WI38 (cell line): ENCODE data around the gene C18orf32.
"Not testable (repeated sequence)": the region's sequence is repeated elsewhere in the genome, so short reads cannot be mapped to it uniquely, and the experiment has no call there.

Experiments used
- H3K4me3 ChIP-seq: 2 replicates; pipeline ENCODE4 v1.5.1; 2011; ENCODE audit warnings: low read depth, mild to moderate bottlenecking, control low read depth, low read length
- CTCF ChIP-seq: IDR thresholded peaks from 2 replicates; pipeline ENCODE4 v1.5.1; 2012; ENCODE audit warnings: low read depth, mild to moderate bottlenecking, control low read depth, low read length

The C18orf32 gene

DNA sequence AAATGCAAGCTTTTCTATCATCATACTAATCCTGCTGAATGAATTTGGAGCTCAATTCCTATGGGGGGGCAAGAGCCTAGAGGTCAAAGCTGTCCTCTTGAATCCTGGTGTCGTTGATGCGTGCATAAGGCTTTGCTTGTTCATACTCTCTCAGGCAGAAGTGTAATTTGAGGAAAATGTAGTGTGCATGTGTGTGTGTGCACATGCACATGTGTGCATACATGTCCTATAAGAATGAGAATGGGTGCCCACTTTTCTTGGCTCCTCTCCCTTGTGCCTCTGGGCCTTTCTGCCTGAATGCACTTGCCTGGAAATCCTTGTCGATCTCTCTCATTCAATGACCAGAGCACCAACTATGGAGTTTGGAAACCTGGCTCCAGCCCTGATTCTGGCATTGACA, 28.5 kb upstream of the C18orf32 start:
- H3K4me3 ChIP-seq = no peak overlapping the region
- TF ChIP-seq CTCF = no peak

- not testable (repeated sequence) for H3K4me3 ChIP-seq
These were observed 28.0 kb upstream of the C18orf32 start for GRCh38 chr18:49515003-49515402.

DNA sequence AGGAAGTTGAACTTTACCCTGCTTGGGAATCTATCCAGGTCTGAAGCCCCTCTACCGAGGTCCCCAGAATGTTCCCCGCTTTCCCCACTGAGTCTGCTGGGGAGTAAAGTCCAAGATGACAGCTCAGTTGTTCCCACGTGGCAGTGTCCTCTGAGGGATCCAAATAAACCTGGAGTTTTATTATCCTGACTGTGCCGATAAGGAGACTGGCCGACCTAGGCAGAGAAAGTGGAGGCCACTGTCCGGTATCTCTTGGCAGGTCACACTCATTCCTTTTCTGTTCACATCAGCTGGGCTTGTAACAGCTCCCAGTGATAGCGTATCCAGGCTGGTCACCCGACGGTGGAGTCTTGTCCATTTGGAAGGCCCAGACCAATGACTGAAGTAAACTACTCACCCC, 27.5 kb upstream of the C18orf32 start:
- H3K4me3 ChIP-seq = no peak overlapping the region
- TF ChIP-seq CTCF = no peak

- not testable (repeated sequence) for H3K4me3 ChIP-seq
These were observed 25.8 kb upstream of the C18orf32 start for GRCh38 chr18:49512876-49513275.

GRCh38 chr18:49510393-49511115, 23.5 kb upstream of the C18orf32 start:
- TF ChIP-seq CTCF = peak; percentile 87
- no peak overlapping the region for H3K4me3 ChIP-seq

- not testable (repeated sequence) for H3K4me3 ChIP-seq
These were observed 19.4 kb upstream of the C18orf32 start for GRCh38 chr18:49506438-49506837.

GRCh38 chr18:49503931-49504330, 16.9 kb upstream of the C18orf32 start:
- no peak for TF ChIP-seq CTCF
- no peak overlapping the region for H3K4me3 ChIP-seq

DNA sequence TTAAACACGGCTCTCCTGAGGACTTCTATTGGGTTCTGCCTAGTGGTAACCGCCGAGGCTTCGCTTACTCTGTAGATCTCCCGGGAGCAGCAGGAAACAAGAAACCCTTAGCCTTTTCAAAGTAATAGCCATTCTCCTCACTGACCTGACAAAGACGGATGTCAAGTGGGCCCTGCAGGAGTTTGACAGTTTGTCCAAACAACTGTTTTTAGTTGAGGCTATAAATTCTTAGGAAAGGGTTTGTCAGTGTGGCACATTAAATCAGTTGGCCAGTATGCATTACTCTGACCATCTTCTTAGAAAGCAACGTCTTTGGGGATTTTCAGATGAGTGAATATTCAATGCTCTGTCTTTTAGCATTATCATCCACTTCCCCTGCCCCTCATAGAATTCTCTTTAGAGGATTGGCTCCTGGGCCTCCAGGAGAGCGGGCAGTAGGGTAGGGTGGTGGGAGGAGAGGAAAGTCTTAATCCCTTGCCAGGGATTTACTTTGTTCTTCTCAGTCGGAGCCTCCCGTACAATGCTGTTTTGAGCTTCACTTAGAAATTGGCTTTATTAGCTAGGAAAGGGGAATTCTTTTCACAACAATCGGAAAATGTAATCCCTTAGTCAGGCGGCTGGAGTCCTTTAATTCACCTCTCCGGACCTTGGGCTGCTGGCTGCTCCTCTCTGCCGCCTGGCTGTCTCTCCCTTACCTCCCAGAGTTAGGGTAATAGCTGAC, 13.3 kb upstream of the C18orf32 start:
- no peak for TF ChIP-seq CTCF
- H3K4me3 ChIP-seq = no peak overlapping the region
